HFFc6 (cell line): ENCODE results near the gene CGB2. TPM values are rescaled to one million over a fixed set of nuclear protein-coding genes. Genes with fewer than 3 reads are reported as not detected.
"Not testable (repeated sequence)": the region's sequence is repeated elsewhere in the genome, so short reads cannot be mapped to it uniquely, and the experiment has no call there.

Experiments
- DNase-seq: peaks from one replicate; pipeline ENCODE4 v3.0.0-alpha.2; 2018
- H3K27ac Mint-ChIP-seq: 2 replicates; pipeline ENCODE4 v1.8.0; 2020; ENCODE audit warnings: mild to moderate bottlenecking, mixed read lengths
- H3K27me3 Mint-ChIP-seq: 2 replicates; pipeline ENCODE4 v1.8.0; 2021; ENCODE audit warnings: mild to moderate bottlenecking, moderate library complexity, mixed read lengths; ENCODE audit not compliant: insufficient read depth
- H3K36me3 Mint-ChIP-seq: 2 replicates; pipeline ENCODE4 v1.8.0; 2021; ENCODE audit warnings: low read depth, mixed read lengths
- H3K4me1 Mint-ChIP-seq: 2 replicates; pipeline ENCODE4 v1.8.0; 2020; ENCODE audit warnings: low read depth, mixed read lengths
- H3K4me3 Mint-ChIP-seq: 2 replicates; pipeline ENCODE4 v1.8.0; 2020; ENCODE audit warnings: mild to moderate bottlenecking, moderate library complexity, mixed read lengths
- H3K9me3 Mint-ChIP-seq: 2 replicates; pipeline ENCODE4 v1.8.0; 2020; ENCODE audit warnings: mild to moderate bottlenecking, mixed read lengths
- CTCF ChIP-seq: fragments of 200-600 bp; sonication (generic); IDR thresholded peaks from 2 replicates; pipeline ENCODE4 v1.5.0; 2021; ENCODE audit warnings: antibody characterized with exemption, mild to moderate bottlenecking
- long read RNA-seq: library from polyadenylated mRNA; unstranded; transcript quantifications from one replicate; pipeline ENCODE4 v2.0.0, GENCODE V29; 2019
- total RNA-seq, 6 experiments: library from RNA; stranded (reverse); fragmentation: NEBNext Ultra II Directional; extraction: Animal tissue kit (Norgen Biotek cat#: 25700); gene quantifications; 2 replicates in 1 of 6; 3 replicates in 5 of 6; pipeline ENCODE4 v1.2.3, GENCODE V29; 2021

CGB2 gene
- under 1 TPM in 1 of 6 experiments, not detected in 5; 0.55 TPM for total RNA-seq
- long read RNA-seq: 0 reads

GRCh38 chr19:49031642-49032301 lies at the start of gene CGB2:
Gene CGB2, plus strand, starts transcription at chr19:49031890. Its CDS starts 206 bp downstream, at chr19:49032096.
- not testable (repeated sequence) for H3K27ac Mint-ChIP-seq, H3K27me3 Mint-ChIP-seq, H3K4me3 Mint-ChIP-seq, H3K9me3 Mint-ChIP-seq, H3K36me3 Mint-ChIP-seq, DNase-seq
- H3K4me1 Mint-ChIP-seq: peaks cover 15% of the 10 kb centered on the region
- TF ChIP-seq CTCF: peak; percentile 70

GRCh38 chr19:48982280-48982679 lies 49.4 kb upstream of the CGB2 start:
- peak overlapping the region; percentile 53; the same call in 1 of the 2 replicates for H3K27ac Mint-ChIP-seq
- no peak for DNase-seq
- peaks cover 21% of the 10 kb centered on the region for H3K4me1 Mint-ChIP-seq
- no peaks in the 10 kb centered on the region; the same call in 1 of the 2 replicates for H3K27me3 Mint-ChIP-seq
- no peak for TF ChIP-seq CTCF
- no peak overlapping the region for H3K4me3 Mint-ChIP-seq
- H3K36me3 Mint-ChIP-seq: peaks cover 36% of the 10 kb centered on the region
- no peaks in the 10 kb centered on the region for H3K9me3 Mint-ChIP-seq

GRCh38 chr19:48985711-48986110 lies 46.0 kb upstream of the CGB2 start:
- Mint-ChIP-seq H3K27ac (no peak overlapping the region), H3K27me3 (no peaks in the 10 kb centered on the region), H3K4me3 (no peak overlapping the region), H3K36me3 (peaks cover 36% of the 10 kb centered on the region), H3K4me1 (peaks cover 8% of the 10 kb centered on the region), H3K9me3 (no peaks in the 10 kb centered on the region)
- DNase-seq: no peak
- no peak for TF ChIP-seq CTCF

GRCh38 chr19:48986211-48986610 lies 45.5 kb upstream of the CGB2 start:
- Mint-ChIP-seq H3K4me1 (peaks cover 13% of the 10 kb centered on the region), H3K27me3 (no peaks in the 10 kb centered on the region; the same call in 1 of the 2 replicates), H3K4me3 (no peak overlapping the region)

GRCh38 chr19:48987323-48987722 lies 44.4 kb upstream of the CGB2 start:
- H3K36me3 Mint-ChIP-seq: peaks cover 35% of the 10 kb centered on the region
- H3K4me3 Mint-ChIP-seq: no peak overlapping the region

More at GRCh38 chr19:48986211-48986610, 45.5 kb upstream of the CGB2 start:
- Mint-ChIP-seq H3K9me3 (no peaks in the 10 kb centered on the region), H3K27ac (no peak overlapping the region), H3K36me3 (peaks cover 40% of the 10 kb centered on the region)
- TF ChIP-seq CTCF: no peak
- DNase-seq: no peak

More at GRCh38 chr19:48987323-48987722, 44.4 kb upstream of the CGB2 start:
- H3K27me3 Mint-ChIP-seq: no peaks in the 10 kb centered on the region; the same call in 1 of the 2 replicates
- TF ChIP-seq CTCF: no peak
- no peaks in the 10 kb centered on the region for H3K9me3 Mint-ChIP-seq
- no peak for DNase-seq
- H3K27ac Mint-ChIP-seq: no peak overlapping the region
- peaks cover 13% of the 10 kb centered on the region for H3K4me1 Mint-ChIP-seq
